Left ventricle myocardium inferior (tissue), 1 donor: ENCODE results near the gene LRRC32. TPM values are rescaled to one million over a fixed set of nuclear protein-coding genes. Genes with fewer than 3 reads are reported as not detected.

Experiments
- DNase-seq: peaks from one replicate; pipeline ENCODE4 v3.0.0-alpha.2; 2020
- H3K27ac ChIP-seq: fragments of 200-600 bp; replicated peaks from 2 replicates; pipeline ENCODE4 v1.8.0; 2021
- H3K27me3 ChIP-seq: fragments of 200-600 bp; 2 replicates; pipeline ENCODE4 v1.8.0; 2021; ENCODE audit warnings: low read depth
- H3K36me3 ChIP-seq: fragments of 200-600 bp; 2 replicates; pipeline ENCODE4 v1.8.0; 2021
- H3K4me1 ChIP-seq: fragments of 200-600 bp; 2 replicates; pipeline ENCODE4 v1.8.0; 2021
- H3K4me3 ChIP-seq: fragments of 200-600 bp; 2 replicates; pipeline ENCODE4 v1.8.0; 2021; ENCODE audit warnings: mild to moderate bottlenecking, moderate library complexity
- H3K9me3 ChIP-seq: fragments of 200-600 bp; replicated peaks from 2 replicates; pipeline ENCODE4 v1.8.0; 2021
- CTCF ChIP-seq: fragments of 200-600 bp; IDR thresholded peaks from 2 replicates; pipeline ENCODE4 v1.8.0; 2021; ENCODE audit warnings: antibody characterized with exemption, mild to moderate bottlenecking, borderline replicate concordance
- intact Hi-C: fragments of 100-400 bp; cut with micrococcal nuclease; formaldehyde crosslinking; loops from one replicate; pipeline ENCODE4 v1.11.0; 2022
- total RNA-seq: library from RNA; stranded (reverse); fragmentation: NEBNext Ultra II Directional; extraction: Animal tissue kit (Norgen Biotek cat#: 25700); gene quantifications from one replicate; pipeline ENCODE4 v1.2.1, GENCODE V29; 2021
- donor health status: DM: no; HTN: yes; CAD: no; lungs with severe emphysema.

LRRC32 gene
- total RNA-seq, 1 donor from 2014 or later: 35.1 TPM

- Histone ChIP-seq H3K27ac (no peak overlapping the region), H3K4me3 (no peak overlapping the region), H3K4me1 (no peaks in the 10 kb centered on the region), H3K27me3 (no peaks in the 10 kb centered on the region), H3K36me3 (no peaks in the 10 kb centered on the region), H3K9me3 (no peaks in the 10 kb centered on the region)
- no peak for DNase-seq
- intact Hi-C loops: no loop called here
- TF ChIP-seq CTCF: no peak
Observed at GRCh38 chr11:76716268-76716667, 45.7 kb upstream of the LRRC32 start.

DNA sequence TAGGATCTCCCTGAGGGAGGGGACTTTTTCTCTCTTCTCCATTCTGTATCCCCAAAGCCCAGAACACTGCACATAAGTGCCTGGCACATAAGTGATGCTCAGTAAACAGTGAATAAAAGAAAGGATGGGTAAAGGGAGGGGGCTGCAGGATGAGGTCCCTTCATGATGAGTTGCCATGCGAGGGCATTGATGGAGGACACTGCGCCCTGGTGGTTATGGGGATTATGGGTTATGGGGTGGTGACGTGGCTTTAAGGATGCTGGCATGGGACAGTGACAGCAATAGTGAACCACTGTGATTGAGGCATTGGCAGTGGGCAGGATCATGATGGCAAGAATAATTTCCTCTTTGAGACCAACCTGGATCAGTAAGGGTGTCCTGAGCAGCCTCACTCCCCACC is 43.9 kb upstream of the LRRC32 start:
- no peak for TF ChIP-seq CTCF
- no peak for DNase-seq
- no peaks in the 10 kb centered on the region for H3K36me3 ChIP-seq
- H3K4me3 ChIP-seq: no peak overlapping the region
- intact Hi-C loops: no loop called here
- no peaks in the 10 kb centered on the region for H3K4me1 ChIP-seq
- H3K9me3 ChIP-seq: no peaks in the 10 kb centered on the region
- no peak overlapping the region for H3K27ac ChIP-seq
- H3K27me3 ChIP-seq: no peaks in the 10 kb centered on the region

- Histone ChIP-seq H3K27me3 (no peaks in the 10 kb centered on the region), H3K27ac (no peak overlapping the region), H3K9me3 (no peaks in the 10 kb centered on the region), H3K4me3 (no peak overlapping the region), H3K4me1 (no peaks in the 10 kb centered on the region), H3K36me3 (no peaks in the 10 kb centered on the region)
- intact Hi-C loops: no loop called here
- no peak for TF ChIP-seq CTCF
- no peak for DNase-seq
Observed at GRCh38 chr11:76713499-76713898, 43.0 kb upstream of the LRRC32 start.

DNA sequence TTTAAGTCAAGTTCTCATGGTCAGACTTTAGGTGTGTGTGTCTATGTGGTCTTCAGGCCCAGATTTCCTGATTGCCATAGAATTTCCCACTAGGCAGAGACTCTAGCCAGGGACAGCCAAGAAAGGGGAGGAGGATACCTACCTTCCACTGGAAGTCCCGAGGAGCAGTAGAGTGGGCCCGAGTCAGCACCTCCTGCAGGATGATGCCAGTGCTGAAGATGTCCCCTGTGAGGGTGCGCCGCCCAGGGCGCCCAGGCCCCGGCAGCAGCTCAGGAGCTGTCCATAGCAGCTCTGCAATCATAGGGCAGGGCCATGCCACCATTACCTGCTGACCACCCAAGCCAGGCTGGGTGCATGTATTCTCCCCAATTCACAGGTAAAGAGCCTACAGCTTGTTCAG is 41.6 kb upstream of the LRRC32 start:
- no peaks in the 10 kb centered on the region for H3K9me3 ChIP-seq
- DNase-seq: no peak
- H3K4me3 ChIP-seq: no peak overlapping the region
- no peaks in the 10 kb centered on the region for H3K27me3 ChIP-seq
- H3K27ac ChIP-seq: no peak overlapping the region
- TF ChIP-seq CTCF: no peak
- intact Hi-C loops: no loop called here
- no peaks in the 10 kb centered on the region for H3K4me1 ChIP-seq
- no peaks in the 10 kb centered on the region for H3K36me3 ChIP-seq

- peaks cover 5% of the 10 kb centered on the region for H3K9me3 ChIP-seq
- H3K27ac ChIP-seq: no peak overlapping the region
- H3K27me3 ChIP-seq: no peaks in the 10 kb centered on the region
- no peaks in the 10 kb centered on the region for H3K4me1 ChIP-seq
- no peaks in the 10 kb centered on the region for H3K36me3 ChIP-seq
- no peak for TF ChIP-seq CTCF
- DNase-seq: no peak
- H3K4me3 ChIP-seq: no peak overlapping the region
- intact Hi-C loops: no loop called here
Observed at GRCh38 chr11:76709756-76710155, 39.2 kb upstream of the LRRC32 start.
